OCI-LY7 (cell line): ENCODE data around the gene TENT5C. TPM values are rescaled to one million over a fixed set of nuclear protein-coding genes. Genes with fewer than 3 reads are reported as not detected.

ENCODE experiments used
- BruUV-seq: library from RNA; stranded (reverse); fragments of 400-500 nt; replicated peaks from 2 replicates; lab custom pipeline; 2021; lab: Mats Ljungman, UMichigan
- CTCF ChIA-PET: fragments of 300-600 bp; sonication (Branson Sonifier 250); formaldehyde crosslinking; loops from one replicate; lab custom pipeline; 2022; ENCODE audit warnings: antibody characterized with exemption; ENCODE audit not compliant: unreplicated experiment; lab: Charles Lee
- POLR2A ChIA-PET: fragments of 300-600 bp; sonication (Branson Sonifier 250); formaldehyde crosslinking; loops from one replicate; lab custom pipeline; 2022; ENCODE audit warnings: antibody characterized with exemption; lab: Charles Lee
- DNase-seq: peaks from one replicate; pipeline ENCODE4 v3.0.0-alpha.2; 2015; ENCODE audit warnings: low spot score
- H2AFZ ChIP-seq: fragments of 200-600 bp; sonication (generic), shearing (Covaris generic); 2 replicates; pipeline ENCODE4 v1.6.1; 2014; ENCODE audit warnings: mild to moderate bottlenecking, antibody characterized with exemption, low read length, moderate library complexity
- H3K27ac ChIP-seq: fragments of 200-600 bp; sonication (generic); 2 replicates; pipeline ENCODE4 v1.5.1; 2014; ENCODE audit warnings: mixed run types, low read depth, mild to moderate bottlenecking, moderate library complexity, low read length, inconsistent platforms; ENCODE audit not compliant: poor library complexity, severe bottlenecking
- H3K36me3 ChIP-seq: fragments of 200-600 bp; sonication (generic); 2 replicates; pipeline ENCODE4 v1.6.1; 2014; ENCODE audit warnings: mild to moderate bottlenecking, antibody characterized with exemption, low read length, moderate library complexity, mixed read lengths; ENCODE audit not compliant: insufficient read depth
- H3K4me1 ChIP-seq: fragments of 200-600 bp; sonication (generic); 2 replicates; pipeline ENCODE4 v1.5.1; 2014; ENCODE audit warnings: mild to moderate bottlenecking, low read length; ENCODE audit not compliant: insufficient read depth, poor library complexity, severe bottlenecking
- H3K4me2 ChIP-seq: fragments of 200-600 bp; sonication (generic); 2 replicates; pipeline ENCODE4 v1.6.1; 2014; ENCODE audit warnings: mild to moderate bottlenecking, low read length
- H3K4me3 ChIP-seq: fragments of 200-600 bp; sonication (generic); 2 replicates; pipeline ENCODE4 v1.5.1; 2014; ENCODE audit warnings: mild to moderate bottlenecking, low read depth, low read length; ENCODE audit not compliant: poor library complexity, severe bottlenecking
- H3K79me2 ChIP-seq: fragments of 200-600 bp; sonication (generic); 2 replicates; pipeline ENCODE4 v1.6.1; 2016; ENCODE audit warnings: low read depth, mild to moderate bottlenecking, low read length, moderate library complexity, mixed read lengths; ENCODE audit not compliant: insufficient read depth
- H3K9me2 ChIP-seq: fragments of 200-600 bp; sonication (generic); 2 replicates; pipeline ENCODE4 v1.6.1; 2016; ENCODE audit warnings: mild to moderate bottlenecking, low read length, mixed read lengths; ENCODE audit not compliant: insufficient read depth
- H3K9me3 ChIP-seq: fragments of 200-600 bp; sonication (generic); 2 replicates; pipeline ENCODE4 v1.6.1; 2014; ENCODE audit warnings: mild to moderate bottlenecking, mixed run types, low read length, mixed read lengths
- H4K20me1 ChIP-seq: fragments of 200-600 bp; sonication (generic); 2 replicates; pipeline ENCODE4 v1.6.1; 2014; ENCODE audit warnings: mild to moderate bottlenecking, antibody characterized with exemption, low read length, moderate library complexity, mixed read lengths; ENCODE audit not compliant: insufficient read depth
- CTCF ChIP-seq: fragments of 200-600 bp; sonication (generic); conservative IDR thresholded peaks from 2 replicates; pipeline ENCODE4 v1.5.1; 2014; ENCODE audit warnings: mild to moderate bottlenecking, antibody characterized with exemption, low read length, moderate library complexity, mixed read lengths
- EZH2phosphoT487 ChIP-seq: fragments of 200-600 bp; sonication (generic); IDR thresholded peaks from 2 replicates; pipeline ENCODE4 v1.6.1; 2018; ENCODE audit warnings: low read depth, borderline replicate concordance, mild to moderate bottlenecking, mixed run types, antibody characterized with exemption, low read length, moderate library complexity, mixed read lengths
- intact Hi-C: fragments of 100-400 bp; cut with micrococcal nuclease; formaldehyde crosslinking; loops from one replicate; pipeline ENCODE4 v1.10.0; 2022; ENCODE audit not compliant: unreplicated experiment
- total RNA-seq, 2 experiments: library from RNA; depleted of rRNA in 1 of 2; stranded (reverse); fragments of >200 nt in 1 of 2; shearing (Covaris generic) in 1 of 2; gene quantifications; 2 replicates each; pipeline ENCODE4 v1.2.3, GENCODE V29; 2014 to 2022

TENT5C gene
- total RNA-seq, 2 experiments from 2014 or later: 13.3 to 31.1 TPM

DNA sequence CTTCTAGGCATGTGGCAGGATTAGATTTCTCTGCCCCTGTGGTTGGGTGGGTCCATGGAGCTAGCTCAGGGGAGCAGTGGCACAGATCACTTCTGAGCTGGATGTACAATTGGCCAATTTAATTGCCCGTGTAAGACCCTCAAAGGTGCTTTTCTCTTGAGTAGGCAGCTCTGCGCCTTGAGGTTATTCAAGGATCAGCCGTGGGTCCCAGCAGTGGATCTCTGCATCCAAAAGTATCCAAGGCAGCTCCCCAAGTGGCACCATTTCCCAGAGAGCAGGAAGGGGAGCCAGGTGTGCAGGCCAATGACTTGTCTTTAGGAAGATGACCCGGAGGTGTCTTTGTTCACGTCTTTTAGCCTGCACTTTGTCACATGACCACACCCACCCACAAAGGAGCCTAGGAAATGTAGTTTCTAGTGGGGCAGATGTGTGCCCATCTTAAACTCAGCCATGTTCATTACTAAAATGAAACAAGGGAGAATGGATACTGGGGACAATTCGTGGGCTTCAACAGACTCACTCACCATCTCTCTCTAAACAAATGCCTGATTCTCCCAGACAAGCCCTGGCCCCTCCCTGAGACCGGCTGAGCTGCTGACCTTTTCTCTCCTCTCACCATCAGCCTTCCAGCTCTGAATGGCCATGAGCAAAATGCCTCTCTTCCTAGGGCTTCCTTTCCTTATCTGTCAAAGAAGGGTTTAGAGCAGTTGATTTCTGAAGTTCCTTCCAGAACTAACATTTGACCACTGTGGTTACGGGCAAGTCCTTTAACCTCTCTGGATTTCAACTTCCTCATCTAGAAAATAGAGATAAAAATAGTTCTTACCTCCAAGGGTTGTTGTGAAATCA, 41.4 kb upstream of the TENT5C start:
- TF ChIP-seq EZH2phosphoT487: no peak
- TF ChIP-seq CTCF: no peak
- Histone ChIP-seq H3K27ac (no peak overlapping the region), H3K36me3 (no peaks in the 10 kb centered on the region), H4K20me1 (no peaks in the 10 kb centered on the region), H3K4me1 (peaks cover under 1% of the 10 kb centered on the region), H3K9me2 (no peaks in the 10 kb centered on the region), H2AFZ (no peak overlapping the region), H3K9me3 (no peaks in the 10 kb centered on the region), H3K4me2 (no peak overlapping the region), H3K79me2 (no peaks in the 10 kb centered on the region), H3K4me3 (no peak overlapping the region)
- DNase-seq: no peak
- CTCF ChIA-PET: no interaction called here
- no TSS peak for BruUV-seq
- POLR2A ChIA-PET: interaction anchor here (0.6 to 0.9 kb wide), 3 partner anchors 21 to 34 kb away, joined by 3 read pairs; no protein-coding TSS in a partner anchor
- intact Hi-C loops: no loop called here

- intact Hi-C loops: no loop called here
- Histone ChIP-seq H3K4me2 (no peak overlapping the region), H3K36me3 (no peaks in the 10 kb centered on the region), H2AFZ (no peak overlapping the region), H3K4me3 (no peak overlapping the region), H3K79me2 (no peaks in the 10 kb centered on the region), H3K4me1 (peaks cover 5% of the 10 kb centered on the region), H4K20me1 (no peaks in the 10 kb centered on the region), H3K9me3 (no peaks in the 10 kb centered on the region), H3K9me2 (no peaks in the 10 kb centered on the region), H3K27ac (no peak overlapping the region)
- no peak for DNase-seq
- ChIA-PET CTCF (no interaction called here), POLR2A (no interaction called here)
- no peak for TF ChIP-seq EZH2phosphoT487
- TF ChIP-seq CTCF: no peak
- BruUV-seq: no TSS peak
Measured at GRCh38 chr1:117565076-117565556, 40.7 kb upstream of the TENT5C start.
